ENCODE data around the gene PSMD6.

DNA sequence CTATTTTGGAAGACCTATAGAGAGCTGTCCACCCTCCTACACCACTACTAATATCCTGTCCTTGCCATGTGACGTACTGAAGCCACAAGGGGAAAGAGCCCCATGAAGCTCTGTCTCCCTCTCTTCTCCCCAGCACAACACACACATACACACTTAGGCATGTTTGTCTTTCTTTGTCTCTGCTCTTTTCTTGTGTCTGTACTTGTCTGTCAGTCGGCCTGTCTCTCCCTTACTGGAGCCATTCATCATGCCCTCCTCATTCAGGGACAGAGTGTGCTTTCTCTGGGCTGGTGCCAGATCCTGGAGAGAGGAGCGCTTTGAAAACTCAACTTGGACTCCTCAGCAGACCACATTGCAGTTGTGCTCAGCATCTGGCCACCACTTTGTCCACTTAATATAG is 47.6 kb downstream of the PSMD6 start:
- TF ChIP-seq, protein P1, sequence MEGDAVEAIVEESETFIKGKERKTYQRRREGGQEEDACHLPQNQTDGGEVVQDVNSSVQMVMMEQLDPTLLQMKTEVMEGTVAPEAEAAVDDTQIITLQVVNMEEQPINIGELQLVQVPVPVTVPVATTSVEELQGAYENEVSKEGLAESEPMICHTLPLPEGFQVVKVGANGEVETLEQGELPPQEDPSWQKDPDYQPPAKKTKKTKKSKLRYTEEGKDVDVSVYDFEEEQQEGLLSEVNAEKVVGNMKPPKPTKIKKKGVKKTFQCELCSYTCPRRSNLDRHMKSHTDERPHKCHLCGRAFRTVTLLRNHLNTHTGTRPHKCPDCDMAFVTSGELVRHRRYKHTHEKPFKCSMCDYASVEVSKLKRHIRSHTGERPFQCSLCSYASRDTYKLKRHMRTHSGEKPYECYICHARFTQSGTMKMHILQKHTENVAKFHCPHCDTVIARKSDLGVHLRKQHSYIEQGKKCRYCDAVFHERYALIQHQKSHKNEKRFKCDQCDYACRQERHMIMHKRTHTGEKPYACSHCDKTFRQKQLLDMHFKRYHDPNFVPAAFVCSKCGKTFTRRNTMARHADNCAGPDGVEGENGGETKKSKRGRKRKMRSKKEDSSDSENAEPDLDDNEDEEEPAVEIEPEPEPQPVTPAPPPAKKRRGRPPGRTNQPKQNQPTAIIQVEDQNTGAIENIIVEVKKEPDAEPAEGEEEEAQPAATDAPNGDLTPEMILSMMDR (IDR thresholded peaks at IDR 0.05; ENCODE audit: insufficient read depth, low read length, poor library complexity, severe bottlenecking), result no peak
- TF ChIP-seq EZH2phosphoT487 (conservative IDR thresholded peaks at IDR 0.05; ENCODE audit: low read length), result no peak
